ENCODE results near the gene UBL7.

UBL7 gene

GRCh38 chr15:74423431-74424257, 37.3 kb downstream of the UBL7 start:
- no peak for DNase-seq (ENCODE audit: low spot score)

GRCh38 chr15:74422652-74423430, 38.1 kb downstream of the UBL7 start:
- DNase-seq (ENCODE audit: low spot score): peak; percentile 89

- DNase-seq (ENCODE audit: low spot score): no peak
These were observed 38.7 kb downstream of the UBL7 start for GRCh38 chr15:74422265-74422651.

GRCh38 chr15:74421302-74422245, 39.4 kb downstream of the UBL7 start:
- DNase-seq (ENCODE audit: low spot score): no peak

GRCh38 chr15:74420193-74420905, 40.6 kb downstream of the UBL7 start:
- DNase-seq (ENCODE audit: low spot score): no peak

- DNase-seq (ENCODE audit: low spot score): no peak
These were observed 41.5 kb downstream of the UBL7 start for GRCh38 chr15:74419432-74419831.

- no peak for DNase-seq (ENCODE audit: low spot score)
These were observed 42.2 kb downstream of the UBL7 start for GRCh38 chr15:74418575-74419338.

- no peak for DNase-seq (ENCODE audit: low spot score)
These were observed 43.3 kb downstream of the UBL7 start for GRCh38 chr15:74417670-74418069.

- peak; percentile 76 for DNase-seq (ENCODE audit: low spot score)
These were observed 43.7 kb downstream of the UBL7 start for GRCh38 chr15:74417225-74417624.

- DNase-seq (ENCODE audit: low spot score): no peak
These were observed 44.7 kb downstream of the UBL7 start for GRCh38 chr15:74415966-74416916.

GRCh38 chr15:74414603-74415338, 46.2 kb downstream of the UBL7 start:
- no peak for DNase-seq (ENCODE audit: low spot score)

- DNase-seq (ENCODE audit: low spot score): no peak
These were observed 46.8 kb downstream of the UBL7 start for GRCh38 chr15:74414081-74414580.

GRCh38 chr15:74413350-74414080, 47.4 kb downstream of the UBL7 start:
- DNase-seq (ENCODE audit: low spot score): no peak

GRCh38 chr15:74412159-74412558, 48.8 kb downstream of the UBL7 start:
- DNase-seq (ENCODE audit: low spot score): no peak

GRCh38 chr15:74411686-74412085, 49.3 kb downstream of the UBL7 start:
- no peak for DNase-seq (ENCODE audit: low spot score)

GRCh38 chr15:74410502-74410901, 50.5 kb downstream of the UBL7 start:
- DNase-seq (ENCODE audit: low spot score): no peak

- DNase-seq (ENCODE audit: low spot score): no peak
These were observed 51.7 kb downstream of the UBL7 start for GRCh38 chr15:74409225-74409624.

GRCh38 chr15:74408815-74409214, 52.1 kb downstream of the UBL7 start:
- no peak for DNase-seq (ENCODE audit: low spot score)

Measured in AG20443 (cell line).